Neural progenitor cell (in vitro differentiated cells): ENCODE measurements around the gene BOC. TPM values are rescaled to one million over a fixed set of nuclear protein-coding genes. Genes with fewer than 3 reads are reported as not detected.

Experiments
- DNase-seq: peaks from one replicate; pipeline ENCODE4 v3.0.0-alpha.2; 2016; ENCODE audit warnings: low spot score
- H2AFZ ChIP-seq: fragments of 200-600 bp; sonication (generic); replicated peaks from 2 replicates; pipeline ENCODE4 v1.6.1; 2016; ENCODE audit warnings: antibody characterized with exemption
- H3F3A ChIP-seq: fragments of 200-600 bp; sonication (generic); 2 replicates; pipeline ENCODE4 v1.6.1; 2016; ENCODE audit warnings: antibody characterized with exemption, low read depth
- H3K27ac ChIP-seq: fragments of 200-600 bp; sonication (generic); 2 replicates; pipeline ENCODE4 v1.5.1; 2016; ENCODE audit warnings: mild to moderate bottlenecking
- H3K27me3 ChIP-seq: fragments of 200-600 bp; sonication (generic); 2 replicates; pipeline ENCODE4 v1.6.1; 2016; ENCODE audit warnings: mild to moderate bottlenecking, moderate library complexity
- H3K36me3 ChIP-seq: fragments of 200-600 bp; sonication (generic); 2 replicates; pipeline ENCODE4 v1.5.1; 2016
- H3K4me1 ChIP-seq: fragments of 200-600 bp; sonication (generic); 2 replicates; pipeline ENCODE4 v1.6.1; 2016; ENCODE audit warnings: mixed run types
- H3K4me2 ChIP-seq: fragments of 200-600 bp; sonication (generic); 2 replicates; pipeline ENCODE4 v1.6.1; 2016
- H3K4me3 ChIP-seq: fragments of 200-600 bp; sonication (generic); 2 replicates; pipeline ENCODE4 v1.5.1; 2016
- H3K79me2 ChIP-seq: fragments of 200-600 bp; sonication (generic); 2 replicates; pipeline ENCODE4 v1.6.1; 2016; ENCODE audit warnings: low read depth
- H3K9ac ChIP-seq: fragments of 200-600 bp; sonication (generic); 2 replicates; pipeline ENCODE4 v1.6.1; 2016
- H3K9me3 ChIP-seq: fragments of 200-600 bp; sonication (generic); 2 replicates; pipeline ENCODE4 v1.5.1; 2016; ENCODE audit warnings: low read depth
- H4K20me1 ChIP-seq: fragments of 200-600 bp; sonication (generic); 2 replicates; pipeline ENCODE4 v1.6.1; 2016; ENCODE audit warnings: low read depth
- H3K27ac Mint-ChIP-seq: 3 replicates; pipeline ENCODE4 v1.8.0; 2021; ENCODE audit warnings: mixed read lengths
- H3K27me3 Mint-ChIP-seq: 2 replicates; pipeline ENCODE4 v1.8.0; 2022; ENCODE audit warnings: low read depth, mild to moderate bottlenecking, inconsistent platforms, moderate library complexity, mixed read lengths; ENCODE audit not compliant: insufficient read depth
- H3K36me3 Mint-ChIP-seq: 3 replicates; pipeline ENCODE4 v1.8.0; 2021; ENCODE audit warnings: mixed read lengths
- H3K4me1 Mint-ChIP-seq: 3 replicates; pipeline ENCODE4 v1.8.0; 2021; ENCODE audit warnings: mixed read lengths
- H3K4me3 Mint-ChIP-seq: 3 replicates; pipeline ENCODE4 v1.8.0; 2021; ENCODE audit warnings: mild to moderate bottlenecking, moderate library complexity, mixed read lengths
- H3K9me3 Mint-ChIP-seq: 3 replicates; pipeline ENCODE4 v1.8.0; 2020; ENCODE audit warnings: mixed read lengths
- EZH2 ChIP-seq: fragments of 200-600 bp; sonication (generic); IDR thresholded peaks from 2 replicates; pipeline ENCODE4 v1.6.1; 2017; ENCODE audit warnings: antibody characterized with exemption, mild to moderate bottlenecking, moderate library complexity
- EZH2phosphoT487 ChIP-seq: fragments of 200-600 bp; sonication (generic); IDR thresholded peaks from 2 replicates; pipeline ENCODE4 v1.6.1; 2017; ENCODE audit warnings: antibody characterized with exemption
- total RNA-seq: library from RNA; depleted of rRNA; stranded (reverse); fragments of >200 nt; gene quantifications from 2 replicates; pipeline ENCODE4 v1.2.3, GENCODE V29; 2015; ENCODE audit warnings: low replicate concordance
- TF ChIP-seq, protein P1 (sequence below): fragments of 200-600 bp; sonication (generic); IDR thresholded peaks from 2 replicates; pipeline ENCODE4 v1.5.1; 2017; ENCODE audit warnings: antibody characterized with exemption, mild to moderate bottlenecking

BOC gene
- total RNA-seq, 1 donor from 2014 or later, result 35.2 TPM

DNA sequence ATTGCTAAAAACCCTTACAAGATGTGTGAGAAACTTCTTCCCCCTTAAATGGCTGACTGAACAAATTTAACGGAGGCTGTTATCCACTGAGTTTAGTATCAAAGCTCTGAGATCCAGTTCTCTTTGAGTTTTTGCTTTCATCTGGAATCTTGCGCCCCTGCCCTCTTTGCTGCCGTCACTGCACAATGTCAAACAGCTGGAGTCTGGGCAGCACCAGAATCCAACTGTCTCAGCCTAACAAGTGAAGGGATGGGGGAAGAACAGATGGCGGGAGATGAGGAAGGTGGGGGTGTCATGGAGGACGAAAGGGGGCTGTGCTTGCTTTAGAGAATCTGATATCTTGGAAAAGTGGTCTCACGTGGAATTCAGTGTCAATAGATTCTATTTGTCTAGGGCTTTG is 7.0 kb upstream of the BOC start:
- Histone ChIP-seq H3K27me3 (no peaks in the 10 kb centered on the region), H3K9ac (no peak overlapping the region), H3K4me2 (no peak overlapping the region), H2AFZ (no peak overlapping the region), H3K4me3 (no peak overlapping the region), H3K79me2 (no peaks in the 10 kb centered on the region), H3F3A (peaks cover 6% of the 10 kb centered on the region), H3K27ac (no peak overlapping the region), H3K9me3 (no peaks in the 10 kb centered on the region), H3K36me3 (no peaks in the 10 kb centered on the region), H3K4me1 (peaks cover 13% of the 10 kb centered on the region), H4K20me1 (no peaks in the 10 kb centered on the region)
- H3K9me3 Mint-ChIP-seq, result peaks cover 4% of the 10 kb centered on the region
- H3K4me1 Mint-ChIP-seq, result peaks cover 48% of the 10 kb centered on the region
- peaks cover 6% of the 10 kb centered on the region for H3K27me3 Mint-ChIP-seq
- peak overlapping the region; percentile 92 for H3K27ac Mint-ChIP-seq
- no peak overlapping the region for H3K4me3 Mint-ChIP-seq
- H3K36me3 Mint-ChIP-seq, result peaks cover 4% of the 10 kb centered on the region
- no peak for DNase-seq
- TF ChIP-seq EZH2, result no peak
- TF ChIP-seq, protein P1, sequence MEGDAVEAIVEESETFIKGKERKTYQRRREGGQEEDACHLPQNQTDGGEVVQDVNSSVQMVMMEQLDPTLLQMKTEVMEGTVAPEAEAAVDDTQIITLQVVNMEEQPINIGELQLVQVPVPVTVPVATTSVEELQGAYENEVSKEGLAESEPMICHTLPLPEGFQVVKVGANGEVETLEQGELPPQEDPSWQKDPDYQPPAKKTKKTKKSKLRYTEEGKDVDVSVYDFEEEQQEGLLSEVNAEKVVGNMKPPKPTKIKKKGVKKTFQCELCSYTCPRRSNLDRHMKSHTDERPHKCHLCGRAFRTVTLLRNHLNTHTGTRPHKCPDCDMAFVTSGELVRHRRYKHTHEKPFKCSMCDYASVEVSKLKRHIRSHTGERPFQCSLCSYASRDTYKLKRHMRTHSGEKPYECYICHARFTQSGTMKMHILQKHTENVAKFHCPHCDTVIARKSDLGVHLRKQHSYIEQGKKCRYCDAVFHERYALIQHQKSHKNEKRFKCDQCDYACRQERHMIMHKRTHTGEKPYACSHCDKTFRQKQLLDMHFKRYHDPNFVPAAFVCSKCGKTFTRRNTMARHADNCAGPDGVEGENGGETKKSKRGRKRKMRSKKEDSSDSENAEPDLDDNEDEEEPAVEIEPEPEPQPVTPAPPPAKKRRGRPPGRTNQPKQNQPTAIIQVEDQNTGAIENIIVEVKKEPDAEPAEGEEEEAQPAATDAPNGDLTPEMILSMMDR, result no peak
- no peak for TF ChIP-seq EZH2phosphoT487

DNA sequence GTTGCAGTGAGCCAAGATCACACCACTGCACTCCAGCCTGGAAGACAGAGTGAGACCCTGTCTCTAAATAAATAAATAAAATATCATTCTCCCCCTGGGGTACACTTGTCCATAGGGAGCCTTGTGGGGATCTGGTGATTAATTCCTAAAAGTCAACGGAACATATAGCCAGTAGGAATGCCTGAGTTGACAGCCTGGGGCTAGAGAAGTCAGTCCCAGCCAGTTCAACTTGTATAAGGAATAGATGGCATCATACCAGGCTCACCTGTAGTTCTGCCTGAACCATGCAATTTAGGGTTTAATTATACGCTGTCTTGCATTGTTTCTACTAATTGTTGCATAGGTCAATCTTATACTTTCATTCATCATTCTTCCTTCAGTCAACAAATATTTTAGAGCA is 5.9 kb upstream of the BOC start:
- no peaks in the 10 kb centered on the region for H3K27me3 ChIP-seq

GRCh38 chr3:113210604-113211329 is 590 bp upstream of the BOC start:
- Histone ChIP-seq H3K36me3 (no peaks in the 10 kb centered on the region), H4K20me1 (peaks cover 28% of the 10 kb centered on the region), H2AFZ (peak overlapping the region; percentile 52), H3F3A (peaks cover 29% of the 10 kb centered on the region), H3K27me3 (no peaks in the 10 kb centered on the region), H3K9ac (no peak overlapping the region), H3K79me2 (peaks cover 42% of the 10 kb centered on the region), H3K27ac (peak overlapping the region; percentile 78), H3K4me3 (peak overlapping the region; percentile 93), H3K4me1 (peaks cover 43% of the 10 kb centered on the region), H3K9me3 (no peaks in the 10 kb centered on the region), H3K4me2 (peak overlapping the region; percentile 99)
- H3K27me3 Mint-ChIP-seq, result peaks cover 8% of the 10 kb centered on the region
- TF ChIP-seq EZH2 (no peak), EZH2phosphoT487 (no peak)
- TF ChIP-seq, protein P1, result no peak
- peak overlapping the region; percentile 92 for H3K4me3 Mint-ChIP-seq
- H3K36me3 Mint-ChIP-seq, result peaks cover 28% of the 10 kb centered on the region
- peaks cover 78% of the 10 kb centered on the region for H3K4me1 Mint-ChIP-seq
- H3K9me3 Mint-ChIP-seq, result no peaks in the 10 kb centered on the region
- peak; percentile 49 for DNase-seq
- H3K27ac Mint-ChIP-seq, result peak overlapping the region; percentile 98

More for the DNA sequence above, 5.9 kb upstream of the BOC start:
- H3K4me1 ChIP-seq, result peaks cover 23% of the 10 kb centered on the region
- H2AFZ ChIP-seq, result no peak overlapping the region
- no peak overlapping the region for H3K4me2 ChIP-seq
- Mint-ChIP-seq H3K36me3 (peaks cover 2% of the 10 kb centered on the region), H3K9me3 (peaks cover 2% of the 10 kb centered on the region), H3K27me3 (peaks cover 9% of the 10 kb centered on the region), H3K4me1 (peaks cover 59% of the 10 kb centered on the region), H3K27ac (peak overlapping the region; percentile 35), H3K4me3 (peak overlapping the region; percentile 1)
- no peak overlapping the region for H3K9ac ChIP-seq
- no peaks in the 10 kb centered on the region for H4K20me1 ChIP-seq
- H3K79me2 ChIP-seq, result no peaks in the 10 kb centered on the region
- TF ChIP-seq EZH2 (no peak), EZH2phosphoT487 (no peak)
- TF ChIP-seq, protein P1, result no peak
- no peaks in the 10 kb centered on the region for H3K36me3 ChIP-seq
- H3K9me3 ChIP-seq, result no peaks in the 10 kb centered on the region
- no peak for DNase-seq
- peaks cover 17% of the 10 kb centered on the region for H3F3A ChIP-seq
- H3K4me3 ChIP-seq, result no peak overlapping the region
- no peak overlapping the region for H3K27ac ChIP-seq
